ENCODE data around the gene UNK. TPM values are rescaled to one million over a fixed set of nuclear protein-coding genes. Genes with fewer than 3 reads are reported as not detected.
A peak's percentile ranks its signal among the peaks of the same experiment; 100 is the strongest.
"Not testable (repeated sequence)": the region's sequence is repeated elsewhere in the genome, so short reads cannot be mapped to it uniquely, and the experiment has no call there.

Gene UNK
- total and polyA plus RNA-seq, 4 donors = 8.8 to 34.1 (median 25.3) TPM

- intact Hi-C loops (cut with DNase I) = no loop called here
- H3K4me3 ChIP-seq (ENCODE audit: low read length in 2 of 2) = no peak overlapping the region
- no peaks in the 10 kb centered on the region for H3K27me3 ChIP-seq (ENCODE audit: control insufficient read depth in 1 of 2, insufficient read depth in 2 of 2, low read length in 1 of 2)
- H3K4me1 ChIP-seq (ENCODE audit: control insufficient read depth in 1 of 2, insufficient read depth in 2 of 2, low read length in 2 of 2) = no peaks in the 10 kb centered on the region
- H3K9me3 ChIP-seq (ENCODE audit: control insufficient read depth, low read length) = no peaks in the 10 kb centered on the region
- no peak overlapping the region for H3K27ac ChIP-seq (ENCODE audit: low read depth in 1 of 2, low read length in 2 of 2)
- DNase-seq (peak in 1 of 2 donors; percentile 73), ATAC-seq (ENCODE audit: low FRiP score) (no peak)
- H3K36me3 ChIP-seq (ENCODE audit: control insufficient read depth in 1 of 2, insufficient read depth in 2 of 2, low read length in 1 of 2) = no peaks in the 10 kb centered on the region
- WGBS, 2 donors = 89 to 90% methylated on average over 41 of the region's 41 CpGs
Measured at GRCh38 chr17:75758131-75758905, 26.3 kb upstream of the UNK start.

GRCh38 chr17:75759457-75759856 lies 25.1 kb upstream of the UNK start:
- ATAC-seq (ENCODE audit: low FRiP score) (no peak), DNase-seq (peak in 1 of 2 donors; percentile 55)
- Histone ChIP-seq H3K9me3 (ENCODE audit: control insufficient read depth, low read length) (no peaks in the 10 kb centered on the region), H3K36me3 (ENCODE audit: control insufficient read depth in 1 of 2, insufficient read depth in 2 of 2, low read length in 1 of 2) (no peaks in the 10 kb centered on the region), H3K27ac (ENCODE audit: low read depth in 1 of 2, low read length in 2 of 2) (no peak overlapping the region), H3K4me1 (ENCODE audit: control insufficient read depth in 1 of 2, insufficient read depth in 2 of 2, low read length in 2 of 2) (peaks cover 0 to 2% of the 10 kb centered on the region in 2 donors), H3K27me3 (ENCODE audit: control insufficient read depth in 1 of 2, insufficient read depth in 2 of 2, low read length in 1 of 2) (no peaks in the 10 kb centered on the region), H3K4me3 (ENCODE audit: low read length in 2 of 2) (no peak overlapping the region)
- 78 to 85% methylated on average over 3 of the region's 3 CpGs for WGBS, 2 donors
- intact Hi-C loops (cut with DNase I) = no loop called here

- H3K4me1 ChIP-seq (ENCODE audit: control insufficient read depth in 1 of 2, insufficient read depth in 2 of 2, low read length in 2 of 2); H3K27me3 ChIP-seq (ENCODE audit: control insufficient read depth in 1 of 2, insufficient read depth in 2 of 2, low read length in 1 of 2); H3K27ac ChIP-seq (ENCODE audit: low read depth in 1 of 2, low read length in 2 of 2); H3K36me3 ChIP-seq (ENCODE audit: control insufficient read depth in 1 of 2, insufficient read depth in 2 of 2, low read length in 1 of 2); intact Hi-C loops (cut with DNase I); H3K4me3 ChIP-seq (ENCODE audit: low read length in 2 of 2); H3K9me3 ChIP-seq (ENCODE audit: control insufficient read depth, low read length); ATAC-seq (ENCODE audit: low FRiP score): not testable (repeated sequence)
- 98% methylated on average over 6 of the region's 6 CpGs for WGBS, 2 donors
- DNase-seq = peak in 1 of 2 donors; percentile 7
Measured at GRCh38 chr17:75759978-75760640, 24.5 kb upstream of the UNK start.

- H3K9me3 ChIP-seq (ENCODE audit: control insufficient read depth, low read length) = no peaks in the 10 kb centered on the region
- H3K27ac ChIP-seq (ENCODE audit: low read depth in 1 of 2, low read length in 2 of 2) = no peak overlapping the region
- WGBS, 2 donors = 95 to 96% methylated on average over 27 of the region's 27 CpGs
- no peaks in the 10 kb centered on the region for H3K27me3 ChIP-seq (ENCODE audit: control insufficient read depth in 1 of 2, insufficient read depth in 2 of 2, low read length in 1 of 2)
- intact Hi-C loops (cut with DNase I) = no loop called here
- DNase-seq (peak in 1 of 2 donors; percentile 72), ATAC-seq (ENCODE audit: low FRiP score) (no peak)
- H3K4me1 ChIP-seq (ENCODE audit: control insufficient read depth in 1 of 2, insufficient read depth in 2 of 2, low read length in 2 of 2) = peaks cover 0 to 2% of the 10 kb centered on the region in 2 donors
- no peak overlapping the region for H3K4me3 ChIP-seq (ENCODE audit: low read length in 2 of 2)
- no peaks in the 10 kb centered on the region for H3K36me3 ChIP-seq (ENCODE audit: control insufficient read depth in 1 of 2, insufficient read depth in 2 of 2, low read length in 1 of 2)
Measured at GRCh38 chr17:75762513-75763268, 21.9 kb upstream of the UNK start.

- ATAC-seq (ENCODE audit: low FRiP score) = no peak
- peaks cover 0 to 2% of the 10 kb centered on the region in 2 donors for H3K4me1 ChIP-seq (ENCODE audit: control insufficient read depth in 1 of 2, insufficient read depth in 2 of 2, low read length in 2 of 2)
- WGBS, 2 donors = 96 to 100% methylated on average over 3 of the region's 3 CpGs
- DNase-seq = peak in 1 of 2 donors; percentile 44
- H3K36me3 ChIP-seq (ENCODE audit: control insufficient read depth in 1 of 2, insufficient read depth in 2 of 2, low read length in 1 of 2) = no peaks in the 10 kb centered on the region
- H3K27me3 ChIP-seq (ENCODE audit: control insufficient read depth in 1 of 2, insufficient read depth in 2 of 2, low read length in 1 of 2) = no peaks in the 10 kb centered on the region
- H3K27ac ChIP-seq (ENCODE audit: low read depth in 1 of 2, low read length in 2 of 2) = no peak overlapping the region
- no peak overlapping the region for H3K4me3 ChIP-seq (ENCODE audit: low read length in 2 of 2)
- H3K9me3 ChIP-seq (ENCODE audit: control insufficient read depth, low read length) = no peaks in the 10 kb centered on the region
- intact Hi-C loops (cut with DNase I) = no loop called here
Measured at GRCh38 chr17:75763269-75763607, 21.4 kb upstream of the UNK start.

GRCh38 chr17:75763613-75764416 lies 20.8 kb upstream of the UNK start:
- no peaks in the 10 kb centered on the region for H3K9me3 ChIP-seq (ENCODE audit: control insufficient read depth, low read length)
- no peak overlapping the region for H3K27ac ChIP-seq (ENCODE audit: low read depth in 1 of 2, low read length in 2 of 2)
- intact Hi-C loops (cut with DNase I) = no loop called here
- DNase-seq (peak in 1 of 2 donors; percentile 65), ATAC-seq (ENCODE audit: low FRiP score) (no peak)
- H3K27me3 ChIP-seq (ENCODE audit: control insufficient read depth in 1 of 2, insufficient read depth in 2 of 2, low read length in 1 of 2) = no peaks in the 10 kb centered on the region
- 61 to 66% methylated on average over 16 of the region's 16 CpGs for WGBS, 2 donors
- peaks cover 0 to 2% of the 10 kb centered on the region in 2 donors for H3K4me1 ChIP-seq (ENCODE audit: control insufficient read depth in 1 of 2, insufficient read depth in 2 of 2, low read length in 2 of 2)
- H3K4me3 ChIP-seq (ENCODE audit: low read length in 2 of 2) = peak overlapping the region; percentile 50 to 52
- no peaks in the 10 kb centered on the region for H3K36me3 ChIP-seq (ENCODE audit: control insufficient read depth in 1 of 2, insufficient read depth in 2 of 2, low read length in 1 of 2)

- Histone ChIP-seq H3K4me1 (ENCODE audit: control insufficient read depth in 1 of 2, insufficient read depth in 2 of 2, low read length in 2 of 2) (peaks cover 0 to 2% of the 10 kb centered on the region in 2 donors), H3K4me3 (ENCODE audit: low read length in 2 of 2) (peak overlapping the region; percentile 50 to 52), H3K9me3 (ENCODE audit: control insufficient read depth, low read length) (no peaks in the 10 kb centered on the region), H3K36me3 (ENCODE audit: control insufficient read depth in 1 of 2, insufficient read depth in 2 of 2, low read length in 1 of 2) (no peaks in the 10 kb centered on the region), H3K27ac (ENCODE audit: low read depth in 1 of 2, low read length in 2 of 2) (peak overlapping the region in 1 of 2 donors; percentile 73), H3K27me3 (ENCODE audit: control insufficient read depth in 1 of 2, insufficient read depth in 2 of 2, low read length in 1 of 2) (no peaks in the 10 kb centered on the region)
- intact Hi-C loops (cut with DNase I) = no loop called here
- ATAC-seq (ENCODE audit: low FRiP score) (no peak), DNase-seq (no peak)
- WGBS, 2 donors = 9 to 12% methylated on average over 13 to 14 of the region's 14 CpGs
Measured at GRCh38 chr17:75764417-75764710, 20.2 kb upstream of the UNK start.

- DNase-seq = peak; percentile 85 to 94
- Histone ChIP-seq H3K36me3 (ENCODE audit: control insufficient read depth in 1 of 2, insufficient read depth in 2 of 2, low read length in 1 of 2) (no peaks in the 10 kb centered on the region), H3K4me3 (ENCODE audit: low read length in 2 of 2) (peak within 1 kb of the TSS; percentile 50 to 52), H3K27me3 (ENCODE audit: control insufficient read depth in 1 of 2, insufficient read depth in 2 of 2, low read length in 1 of 2) (no peaks in the 10 kb centered on the region), H3K4me1 (ENCODE audit: control insufficient read depth in 1 of 2, insufficient read depth in 2 of 2, low read length in 2 of 2) (peaks cover 0 to 2% of the 10 kb centered on the region in 2 donors), H3K27ac (ENCODE audit: low read depth in 1 of 2, low read length in 2 of 2) (peak within 1 kb of the TSS in 1 of 2 donors; percentile 73), H3K9me3 (ENCODE audit: control insufficient read depth, low read length) (no peaks in the 10 kb centered on the region)
- intact Hi-C loops (cut with DNase I) = no loop called here
- peak; percentile 91 for ATAC-seq (ENCODE audit: low FRiP score)
- 0 to 1% methylated on average over 55 to 71 of the region's 71 CpGs for WGBS, 2 donors
Measured at GRCh38 chr17:75764711-75765421, 19.7 kb upstream of the UNK start, which contains the start of gene GALK1. Gene GALK1 (minus strand): TSS chr17:75765192. CDS start chr17:75765136, 56 bp downstream.

All from aorta (tissue), 5 donors.